Anterior cingulate cortex (tissue), 58 donors: Measurements from ENCODE around the gene MICB.
"Not testable (repeated sequence)": the region's sequence is repeated elsewhere in the genome, so short reads cannot be mapped to it uniquely, and the experiment has no call there.

Experiments used
- DNase-seq, 58 donors: peaks; one replicate each; lab custom pipeline; 2025; lab: John Stamatoyannopoulos, UW

MICB gene

DNA sequence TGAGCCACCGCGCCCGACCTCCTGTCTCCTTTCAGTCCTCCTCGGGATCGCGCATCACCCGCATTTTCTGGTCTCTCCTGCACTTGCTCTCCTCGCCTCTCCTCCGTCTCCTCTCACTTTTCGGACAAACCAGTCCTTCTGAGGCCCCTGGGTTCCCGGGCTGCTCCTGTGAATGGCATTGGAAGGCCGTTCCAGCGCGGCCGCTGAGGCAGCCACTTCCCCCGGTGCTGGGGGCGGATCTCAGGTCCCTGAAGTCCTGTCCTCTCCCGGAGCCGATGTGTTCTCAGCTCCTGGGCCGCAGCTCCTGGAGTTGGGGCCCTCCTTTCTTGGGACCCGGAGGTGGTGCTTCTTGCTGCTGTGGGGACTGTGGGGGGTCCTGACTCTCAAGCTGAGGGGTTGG lies 803 bp downstream of the MICB start:
- DNase-seq: no peak

DNA sequence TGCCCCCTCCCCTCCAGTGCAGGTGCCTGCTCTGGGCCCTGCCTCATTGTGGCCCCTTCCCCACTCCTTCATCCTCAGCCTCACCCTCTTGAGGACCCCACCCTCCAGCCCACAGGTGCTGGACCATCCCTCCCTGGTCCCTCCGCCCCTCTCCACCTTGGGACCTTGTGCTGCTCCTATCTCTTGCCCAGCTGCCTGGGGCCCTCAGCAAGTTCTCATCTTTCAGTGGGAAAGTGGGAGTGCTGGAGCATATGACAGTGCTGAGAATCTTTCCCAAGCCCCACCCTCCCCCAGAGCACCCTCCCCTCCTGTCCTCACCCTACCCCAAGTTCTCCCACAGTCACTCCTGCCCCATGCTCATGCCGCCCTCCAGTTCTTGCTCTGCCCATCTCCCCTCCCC lies 1.7 kb downstream of the MICB start:
- DNase-seq: not testable (repeated sequence)

DNA sequence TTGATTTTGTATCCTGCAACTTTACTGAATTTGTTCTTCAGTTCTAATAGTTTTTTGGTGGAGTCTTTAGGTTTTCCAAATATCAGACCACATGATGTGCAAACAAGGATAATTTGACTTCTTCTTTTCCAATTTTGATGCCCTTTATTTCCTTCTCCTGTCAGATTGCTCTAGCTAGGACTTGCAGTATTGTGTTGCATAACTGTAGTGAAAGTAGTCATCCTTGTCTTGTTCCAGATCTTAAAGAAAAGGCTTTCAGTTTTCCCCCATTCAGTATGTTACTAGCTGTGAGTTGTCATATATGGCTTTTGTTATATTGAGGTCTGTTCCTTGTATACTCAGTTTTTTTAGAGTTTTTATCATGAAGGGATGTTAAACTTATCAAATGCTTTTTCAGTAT lies 4.6 kb downstream of the MICB start:
- DNase-seq: no peak

DNA sequence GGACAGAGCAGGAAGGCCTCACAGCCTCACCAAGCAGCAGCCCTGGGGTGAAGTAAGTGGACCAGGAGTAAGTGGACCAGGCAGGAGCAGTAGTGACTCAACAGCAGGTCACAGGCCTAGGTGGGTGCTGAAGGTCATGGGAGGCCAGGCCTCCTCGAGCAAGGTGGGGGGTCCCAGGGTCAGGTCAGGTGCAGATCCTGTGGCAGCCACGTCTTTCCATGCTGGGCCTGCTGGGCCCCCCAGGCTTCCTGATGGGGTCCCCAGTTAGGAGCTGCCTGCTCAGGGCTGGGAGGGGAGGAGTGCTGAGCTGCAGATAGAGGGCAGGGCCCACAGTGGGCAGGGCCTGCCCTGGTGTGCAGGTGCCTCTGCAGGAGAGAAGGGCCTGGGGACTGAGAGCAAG lies 11.1 kb downstream of the MICB start:
- not testable (repeated sequence) for DNase-seq

DNA sequence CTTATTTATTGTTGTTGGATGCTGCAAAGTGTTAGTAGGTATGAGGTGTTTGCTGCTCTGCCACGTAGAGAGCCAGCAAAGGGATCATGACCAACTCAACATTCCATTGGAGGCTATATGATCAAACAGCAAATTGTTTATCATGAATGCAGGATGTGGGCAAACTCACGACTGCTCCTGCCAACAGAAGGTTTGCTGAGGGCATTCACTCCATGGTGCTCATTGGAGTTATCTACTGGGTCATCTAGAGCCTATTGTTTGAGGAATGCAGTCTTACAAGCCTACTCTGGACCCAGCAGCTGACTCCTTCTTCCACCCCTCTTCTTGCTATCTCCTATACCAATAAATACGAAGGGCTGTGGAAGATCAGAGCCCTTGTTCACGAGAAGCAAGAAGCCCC lies 12.1 kb downstream of the MICB start:
- no peak for DNase-seq

DNA sequence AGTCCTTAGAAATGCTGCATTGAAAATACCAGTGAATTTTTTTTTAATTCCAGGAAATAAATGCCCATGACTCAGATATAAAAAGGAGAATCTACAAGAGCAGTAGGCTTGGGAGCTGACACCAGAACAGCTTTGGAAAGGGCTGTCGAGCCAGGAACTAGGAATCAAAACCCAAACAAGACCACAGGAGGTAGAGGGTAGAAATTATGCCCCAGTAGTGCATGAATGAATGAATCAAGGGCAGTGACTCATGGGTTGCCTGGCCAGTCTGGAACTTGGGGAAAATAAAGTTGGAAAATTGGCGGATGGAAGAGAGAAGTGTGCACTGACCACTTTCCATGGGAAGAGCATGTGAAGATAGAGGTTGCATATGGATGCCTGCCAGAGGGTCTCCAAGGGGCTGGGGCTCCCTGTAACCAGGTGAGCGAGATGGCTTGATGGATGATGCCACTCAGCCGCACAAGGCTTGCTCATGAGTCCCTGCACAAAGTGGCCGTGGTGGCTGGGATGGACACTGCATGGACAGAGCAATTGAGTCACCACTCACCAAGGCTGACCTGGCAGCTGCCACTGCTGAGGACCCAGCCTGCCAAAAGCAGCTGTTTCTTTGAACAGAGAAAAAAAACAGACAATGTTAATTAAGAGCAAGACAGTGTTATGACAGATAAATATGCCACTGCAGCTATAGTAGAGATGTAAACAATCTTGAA lies 15.7 kb downstream of the MICB start:
- DNase-seq: no peak

DNA sequence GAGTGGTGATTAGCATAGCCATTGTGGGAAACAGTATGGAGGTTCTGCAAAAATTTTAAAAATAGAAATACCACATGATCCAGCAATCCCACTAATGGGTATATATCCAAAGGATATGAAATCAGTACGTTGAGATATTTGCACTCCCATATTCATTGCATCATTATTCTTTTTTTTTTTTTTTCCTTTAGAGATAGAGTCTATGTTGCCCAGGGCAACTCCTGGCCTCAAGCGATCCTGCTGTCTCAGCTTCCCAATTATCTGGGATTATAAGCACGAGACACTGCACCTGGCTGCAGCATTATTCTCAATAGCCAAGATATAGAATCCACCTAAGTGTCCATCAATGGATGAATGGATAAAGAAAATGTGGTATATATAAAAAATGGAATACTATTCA lies 23.9 kb downstream of the MICB start:
- DNase-seq: no peak

DNA sequence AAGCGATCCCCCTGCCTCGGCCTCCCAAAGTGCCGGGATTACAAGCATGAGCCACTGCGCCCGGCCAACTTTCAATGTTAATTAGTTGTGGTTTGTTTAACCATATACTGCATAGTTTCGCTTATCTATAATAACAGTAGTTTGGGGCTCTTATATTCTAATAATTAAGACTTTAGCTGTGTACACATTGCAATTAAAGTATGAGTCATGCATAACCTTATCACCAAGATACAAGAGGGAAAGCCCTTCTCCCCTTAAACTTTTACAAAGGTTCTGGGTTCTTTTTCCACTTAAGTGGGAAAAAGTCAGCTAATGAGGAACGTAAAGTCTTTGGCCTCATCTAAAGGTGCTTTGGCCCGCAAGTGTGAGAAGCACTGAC lies 27.6 kb downstream of the MICB start:
- DNase-seq: no peak

DNA sequence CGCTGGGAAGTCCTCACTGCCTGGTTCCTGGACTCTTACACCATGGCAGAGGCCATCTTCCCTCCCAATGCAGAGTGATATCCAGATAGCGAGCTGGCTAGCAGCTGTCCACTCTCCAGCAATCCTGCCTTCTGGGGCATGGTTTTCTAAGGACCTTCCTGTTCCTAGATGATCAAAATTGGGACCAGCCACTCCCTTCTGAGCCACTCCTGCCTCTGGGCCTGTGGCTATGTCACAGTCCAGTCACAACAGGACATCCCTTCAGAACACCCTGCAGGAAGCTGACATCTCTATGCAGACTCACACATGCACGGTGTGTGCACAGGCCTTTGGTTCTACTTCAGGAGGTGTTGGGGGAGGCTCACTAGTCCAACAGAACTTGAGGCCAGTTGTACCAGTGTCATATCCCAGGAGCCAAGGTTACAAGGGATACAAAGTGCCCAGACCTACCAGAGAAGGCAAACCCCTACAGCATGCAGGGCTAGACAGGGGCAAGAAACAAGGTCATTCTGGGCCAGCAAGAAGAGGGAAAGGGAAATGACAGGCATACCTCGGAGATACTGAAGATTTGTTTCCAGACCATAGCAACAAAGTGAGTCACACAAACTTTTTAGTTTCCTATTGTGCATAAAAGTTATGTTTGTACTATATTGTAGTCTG lies 28.1 kb downstream of the MICB start:
- no peak for DNase-seq

DNA sequence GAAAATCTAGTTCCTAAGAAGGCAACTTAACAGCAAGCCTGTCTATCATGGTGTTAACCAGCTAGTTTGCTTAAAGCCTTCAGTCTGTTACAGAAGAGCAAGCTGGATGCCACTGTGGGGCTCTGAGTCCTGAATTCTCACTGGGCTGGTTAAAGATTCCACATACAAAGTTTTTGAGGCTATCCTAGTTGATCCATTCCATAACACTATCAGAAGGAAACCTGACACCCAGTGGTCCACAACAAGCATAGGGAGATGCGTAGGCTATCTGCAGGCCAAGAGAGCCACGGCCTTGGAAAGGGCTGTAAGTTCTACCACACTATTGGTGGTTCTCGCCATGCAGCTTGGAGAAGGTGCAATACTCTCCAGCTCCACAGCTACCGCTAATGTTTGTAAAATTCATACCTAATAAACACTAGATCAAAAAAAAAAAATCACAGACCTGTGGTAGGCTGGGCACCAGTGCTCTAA lies 30.4 kb downstream of the MICB start:
- DNase-seq: no peak

DNA sequence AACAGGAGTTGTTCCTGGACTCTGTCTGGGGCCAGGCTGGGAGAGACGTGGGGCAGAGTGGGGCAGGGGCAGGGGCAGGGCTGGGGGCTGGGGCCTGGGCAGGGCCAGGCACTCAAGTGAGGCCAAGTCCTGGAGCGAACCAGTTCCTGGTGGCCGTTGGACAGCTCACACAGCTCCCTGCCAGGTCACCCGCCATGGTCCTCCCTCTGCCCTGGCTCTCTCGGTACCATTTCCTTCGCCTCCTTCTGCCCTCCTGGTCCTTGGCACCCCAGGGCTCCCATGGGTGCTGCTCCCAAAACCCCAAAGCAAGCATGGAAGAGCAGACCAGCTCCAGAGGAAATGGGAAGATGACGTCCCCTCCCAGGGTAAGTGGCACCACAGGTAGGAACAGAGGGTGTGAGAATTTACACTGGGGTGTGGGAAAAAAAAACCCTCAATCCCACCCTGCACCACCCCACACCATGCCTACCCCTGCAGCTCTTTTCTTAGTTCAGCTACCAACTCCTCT lies 30.9 kb downstream of the MICB start, which contains the start of gene MCCD1:
MCCD1 (plus strand) TSS at position 142 of the 508 bp plus-strand sequence; CDS start at position 195, 53 bp downstream.
- no peak for DNase-seq

DNA sequence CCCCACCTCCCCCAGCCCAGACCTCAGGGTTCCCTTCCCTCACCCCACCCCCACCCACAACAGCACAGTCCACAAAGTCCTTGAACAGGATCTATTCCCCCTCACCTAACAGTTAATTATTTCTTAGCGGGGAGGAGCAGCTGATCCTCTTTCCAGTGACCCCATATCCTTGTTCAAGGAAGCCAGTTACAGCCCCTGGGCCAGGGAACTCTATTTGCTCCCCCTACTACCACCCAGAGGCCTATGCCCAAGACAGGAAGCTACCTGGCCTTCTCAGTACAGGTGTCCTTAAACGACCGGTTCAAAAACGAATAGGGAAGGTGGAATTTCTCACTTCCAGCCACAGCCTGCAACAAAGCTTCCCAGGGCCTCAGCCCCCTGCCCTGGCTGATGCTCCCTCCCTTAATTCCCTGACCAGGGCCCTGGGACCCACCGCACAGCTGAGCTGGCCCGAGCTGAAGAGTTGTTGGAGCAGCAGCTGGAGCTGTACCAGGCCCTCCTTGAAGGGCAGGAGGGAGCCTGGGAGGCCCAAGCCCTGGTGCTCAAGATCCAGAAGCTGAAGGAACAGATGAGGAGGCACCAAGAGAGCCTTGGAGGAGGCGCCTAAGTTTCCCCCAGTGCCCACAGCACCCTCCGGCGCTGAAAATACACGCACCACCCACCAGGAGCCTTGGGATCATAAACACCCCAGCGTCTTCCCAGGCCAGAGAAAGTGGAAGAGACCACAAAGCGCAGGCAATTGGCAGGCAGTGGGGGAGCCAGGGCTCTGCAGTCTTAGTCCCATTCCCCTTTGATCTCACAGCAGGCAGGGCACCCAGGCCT lies 31.6 kb downstream of the MICB start:
- no peak for DNase-seq

DNA sequence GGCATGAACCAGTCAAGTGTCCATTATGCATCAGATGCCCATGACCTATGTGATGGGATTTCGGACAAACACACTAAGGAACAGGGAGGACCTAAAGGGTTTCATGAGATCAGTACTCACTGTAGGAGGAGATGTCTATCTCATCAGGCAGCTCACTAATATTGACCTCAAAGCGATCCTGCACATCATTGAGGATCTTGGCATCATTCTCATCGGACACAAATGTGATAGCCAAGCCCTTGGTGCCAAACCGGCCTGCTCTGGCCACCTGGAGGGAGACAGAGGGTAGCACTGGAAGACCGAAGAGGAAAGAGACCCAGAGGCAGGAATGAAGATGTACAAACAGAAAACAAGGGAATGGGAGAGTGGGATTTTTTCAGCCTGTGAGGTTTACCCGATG lies 32.7 kb downstream of the MICB start:
- no peak for DNase-seq

DNA sequence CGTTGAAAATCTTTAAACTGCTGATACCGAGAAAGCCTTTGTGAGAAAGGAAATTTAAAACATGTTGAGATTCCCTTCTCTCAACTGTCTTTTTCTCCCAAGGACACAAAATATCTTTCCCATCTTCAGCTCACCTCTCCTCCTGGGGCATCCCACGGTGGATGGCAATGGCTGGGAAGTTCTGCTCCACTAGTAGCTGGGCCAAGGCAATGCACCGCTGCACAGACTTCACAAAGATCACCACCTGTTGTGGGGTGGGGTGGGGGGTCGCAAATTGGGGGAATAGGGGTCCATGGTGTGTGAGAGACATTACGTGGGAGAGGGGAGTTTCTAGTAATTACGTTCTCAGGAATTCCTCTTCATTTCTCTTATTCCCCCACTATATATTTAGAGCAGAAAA lies 33.2 kb downstream of the MICB start:
- no peak for DNase-seq

DNA sequence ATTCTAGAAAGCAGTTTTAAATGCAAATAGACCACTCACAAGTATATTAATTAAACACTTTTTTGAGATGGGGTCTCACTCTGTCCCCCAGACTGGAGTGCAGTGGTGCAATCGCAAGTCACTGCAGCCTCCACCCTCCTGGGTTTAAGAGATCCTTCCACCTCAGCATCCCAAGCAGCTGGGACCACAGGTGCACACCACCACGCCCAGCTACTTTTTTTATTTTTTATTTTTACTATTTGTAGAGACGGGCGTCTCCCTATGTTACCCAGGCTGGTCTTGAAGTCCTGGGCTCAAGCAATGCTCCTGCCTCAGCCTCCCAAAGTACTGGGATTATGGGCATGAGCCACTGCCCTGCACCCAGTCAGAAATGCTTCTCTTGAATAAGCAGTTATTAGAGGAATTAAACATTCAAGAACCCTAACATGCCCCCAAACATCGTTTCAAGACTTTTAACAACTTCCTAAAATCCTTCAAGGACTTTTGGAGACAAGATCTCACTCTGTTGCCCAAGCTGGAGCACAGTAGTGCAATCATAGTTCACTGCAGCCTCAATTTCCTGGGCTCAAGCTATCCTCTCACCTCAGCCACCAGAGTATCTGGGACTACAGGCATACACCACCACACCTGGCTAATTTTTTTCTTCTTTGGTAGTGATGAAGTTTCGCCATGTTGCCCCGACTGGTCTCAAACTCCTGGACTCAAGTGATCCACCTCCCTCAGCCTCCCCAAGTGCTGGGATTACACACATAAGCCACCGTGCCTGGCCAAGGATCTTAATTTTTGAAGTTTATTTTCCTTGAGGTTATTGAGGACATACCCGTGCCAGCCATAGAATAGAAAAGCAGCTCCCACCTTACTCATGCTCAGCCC lies 34.1 kb downstream of the MICB start:
- no peak for DNase-seq

DNA sequence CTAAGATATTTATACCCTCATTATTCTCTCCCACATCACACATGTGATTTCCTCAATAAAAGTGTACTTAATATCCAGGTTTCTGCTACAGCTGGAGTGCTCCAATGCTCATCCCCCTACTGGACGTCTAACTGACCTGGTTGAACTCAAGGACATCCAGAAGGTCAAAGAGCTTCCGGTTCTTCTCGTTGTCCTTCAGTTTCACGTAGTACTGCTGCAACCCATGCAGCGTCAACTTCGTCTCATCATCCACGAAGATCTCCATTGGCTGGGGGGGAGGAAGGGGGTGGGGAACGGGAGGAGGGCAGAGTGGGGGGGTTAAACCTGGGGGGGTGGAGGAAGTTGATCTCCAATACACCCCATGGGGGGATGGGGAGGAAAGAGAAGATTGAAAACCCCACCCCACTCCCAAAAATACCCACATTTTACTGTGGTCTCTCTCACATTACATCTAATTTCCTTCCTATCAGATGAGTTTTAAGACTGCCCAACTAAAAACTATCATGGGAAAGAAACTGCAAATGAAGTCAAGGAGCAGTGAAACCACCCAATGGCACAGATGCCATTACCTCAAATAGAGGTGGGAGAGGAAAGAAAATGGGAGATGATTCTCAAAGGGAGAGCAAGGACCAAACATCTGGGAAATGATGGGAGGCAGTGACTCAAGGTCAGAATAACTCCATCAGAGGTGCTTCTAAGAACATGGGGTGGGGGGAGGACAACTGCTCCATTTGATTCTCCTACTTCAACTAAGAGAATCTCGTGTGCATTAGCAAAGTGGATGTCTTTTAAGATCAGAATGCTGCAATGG lies 34.9 kb downstream of the MICB start:
- no peak for DNase-seq

DNA sequence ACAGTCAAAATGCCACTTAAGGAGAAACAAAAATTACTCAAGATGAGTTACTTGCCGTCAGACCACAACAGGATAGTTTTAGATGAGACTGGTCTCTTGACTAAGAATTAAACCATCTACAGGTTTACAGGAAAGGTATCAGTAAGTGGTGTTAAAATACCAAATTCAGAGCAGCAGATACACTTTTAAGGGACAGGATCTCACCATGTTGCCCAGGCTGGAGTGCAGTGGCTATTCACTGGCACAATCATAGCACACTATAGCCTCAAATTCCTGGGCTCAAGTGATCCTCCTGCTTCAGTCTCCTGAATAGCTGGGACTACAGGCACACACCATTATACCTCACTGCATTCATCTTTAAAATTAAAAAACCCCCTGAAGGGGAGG lies 35.5 kb downstream of the MICB start:
- no peak for DNase-seq

DNA sequence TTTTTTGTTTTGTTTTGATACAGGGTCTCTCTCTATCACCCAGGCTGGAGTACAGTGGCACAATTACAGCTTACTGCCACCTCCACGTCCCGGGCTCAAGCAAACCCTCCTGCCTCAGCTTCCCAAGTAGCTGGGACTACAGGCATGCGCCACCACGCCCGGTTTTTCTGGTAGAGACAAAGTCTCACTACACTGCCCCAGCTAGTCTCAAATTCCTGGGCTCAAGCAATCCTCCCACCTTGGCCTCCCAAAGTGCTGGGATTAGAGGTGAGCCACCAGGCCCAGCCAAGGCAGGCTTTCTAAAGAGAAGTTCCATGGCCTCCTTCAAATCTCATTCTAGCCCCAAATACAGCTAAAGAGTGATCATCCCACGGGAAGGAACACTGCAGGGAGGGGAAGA lies 36.1 kb downstream of the MICB start:
- no peak for DNase-seq

DNA sequence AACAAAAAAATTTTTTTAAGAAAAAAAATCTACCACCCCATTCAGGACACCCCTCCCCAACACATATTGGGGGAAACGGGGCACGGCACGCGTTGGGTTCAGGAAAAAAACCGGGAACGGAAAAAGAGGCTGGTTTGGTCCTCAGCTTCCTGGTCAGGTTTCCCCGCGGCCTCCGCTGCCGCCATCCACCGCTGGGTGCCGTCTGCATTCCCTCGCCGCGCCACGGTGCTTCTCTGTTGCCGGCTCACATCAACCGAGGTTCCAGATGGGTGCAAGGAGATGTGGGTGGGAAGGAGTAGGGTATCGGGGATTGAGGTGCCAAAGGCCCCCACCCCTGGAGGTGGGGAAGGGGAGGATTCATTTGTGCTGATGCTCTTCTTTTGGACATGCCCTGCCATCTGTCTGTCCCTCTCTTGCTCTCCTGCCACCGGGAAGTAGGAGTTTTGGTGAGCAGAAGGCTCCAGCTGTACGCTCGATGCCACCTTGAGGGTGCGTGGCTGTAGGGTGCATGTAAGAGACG lies 36.6 kb downstream of the MICB start:
- DNase-seq: no peak
